ENCODE data around the gene RFNG.

Gene RFNG

DNA sequence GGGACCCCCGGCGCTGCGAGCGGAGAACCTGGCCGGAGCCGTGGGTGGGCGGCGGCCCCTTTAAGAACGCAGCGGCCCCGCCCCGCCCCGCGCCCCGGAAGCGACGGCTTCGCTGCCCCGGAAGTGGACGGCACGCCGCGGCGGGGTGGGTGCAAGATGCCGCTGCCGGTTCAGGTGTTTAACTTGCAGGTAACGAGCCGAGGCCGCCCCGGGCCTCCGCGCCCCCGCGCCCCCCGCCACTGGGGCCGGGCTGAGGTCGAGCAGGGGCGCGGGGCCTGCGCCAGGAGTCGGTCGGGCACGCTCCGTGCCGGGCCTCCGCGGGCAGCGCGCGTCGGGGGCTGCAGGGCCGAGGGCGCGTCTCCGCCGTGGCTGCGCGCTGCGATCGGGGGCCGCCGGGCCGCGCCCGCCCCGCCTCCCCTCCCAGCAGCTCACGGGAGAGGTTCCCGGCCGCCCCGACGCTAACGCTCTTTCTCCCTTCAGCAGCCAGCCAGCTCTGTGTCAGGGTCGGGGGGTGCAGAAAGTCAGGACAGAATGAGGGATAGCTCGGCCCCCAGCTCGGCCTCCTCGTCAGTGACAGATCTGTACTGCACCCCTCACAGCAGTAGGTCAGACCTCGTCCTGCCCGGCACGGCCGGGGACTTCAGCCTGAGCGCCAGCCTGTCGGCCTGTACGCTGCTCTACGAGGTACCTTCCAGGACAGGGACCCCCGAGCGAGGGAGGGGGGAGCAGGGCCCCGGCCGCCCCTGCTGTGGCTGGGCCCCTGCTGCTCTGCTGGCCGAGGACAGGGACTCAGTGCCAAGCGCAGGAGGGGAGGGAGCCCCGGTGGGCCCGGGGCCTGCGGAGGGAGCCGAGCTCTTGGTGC is at the start of gene RFNG, which contains the start of gene GPS1:
Gene RFNG (minus strand): TSS at position 36 of the 862 bp plus-strand sequence. CDS start 45 bp downstream, outside the sequence.
Gene GPS1 (plus strand): TSS at position 123 of the 862 bp plus-strand sequence. CDS start 34 bp downstream, at position 157.
- peak within 1 kb of the TSS; percentile 90 for H3K27ac Mint-ChIP-seq
- peaks cover 11% of the 10 kb centered on the region for H3K36me3 Mint-ChIP-seq
- DNase-seq, result peak; percentile 90
- H3K9me3 Mint-ChIP-seq, result no peaks in the 10 kb centered on the region
- peak within 1 kb of the TSS; percentile 86 for H3K4me3 Mint-ChIP-seq
- peaks cover 21% of the 10 kb centered on the region for H3K4me1 Mint-ChIP-seq
- H3K27me3 Mint-ChIP-seq, result no peaks in the 10 kb centered on the region
- CTCF ChIA-PET, result no interaction called here

DNA sequence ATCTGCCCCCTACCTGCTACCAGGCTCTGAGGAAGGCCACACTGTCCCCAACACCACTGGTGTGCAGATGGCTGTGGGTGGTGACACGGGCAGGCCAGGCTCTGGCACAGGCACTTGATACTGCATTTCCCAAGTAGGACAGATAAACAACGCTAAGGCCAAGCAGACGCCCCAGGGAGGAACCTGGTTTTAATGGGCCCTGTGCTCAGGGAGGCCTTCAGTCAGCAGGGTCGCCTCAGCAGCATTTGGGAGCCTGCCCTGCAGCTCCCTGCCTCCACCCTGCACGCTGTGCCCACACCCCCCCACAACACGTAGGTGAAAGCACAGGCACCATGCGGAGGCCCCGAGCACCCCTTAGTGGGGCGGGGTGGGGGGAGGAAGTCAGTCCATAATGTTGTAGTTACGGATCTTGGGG is 49.7 kb upstream of the RFNG start:
- H3K36me3 Mint-ChIP-seq, result peaks cover 6% of the 10 kb centered on the region
- peaks cover 28% of the 10 kb centered on the region for H3K4me1 Mint-ChIP-seq
- H3K9me3 Mint-ChIP-seq, result no peaks in the 10 kb centered on the region
- DNase-seq, result no peak
- H3K27me3 Mint-ChIP-seq, result no peaks in the 10 kb centered on the region
- peak overlapping the region; percentile 43 for H3K4me3 Mint-ChIP-seq
- no peak overlapping the region for H3K27ac Mint-ChIP-seq
- CTCF ChIA-PET, result no interaction called here

- Mint-ChIP-seq H3K36me3 (peaks cover 9% of the 10 kb centered on the region), H3K9me3 (no peaks in the 10 kb centered on the region), H3K4me1 (peaks cover 26% of the 10 kb centered on the region), H3K27ac (peak overlapping the region; percentile 86), H3K27me3 (no peaks in the 10 kb centered on the region), H3K4me3 (peak overlapping the region; percentile 80)
- CTCF ChIA-PET, result no interaction called here
- no peak for DNase-seq
These were observed 49.1 kb upstream of the RFNG start for GRCh38 chr17:82100502-82101298.

DNA sequence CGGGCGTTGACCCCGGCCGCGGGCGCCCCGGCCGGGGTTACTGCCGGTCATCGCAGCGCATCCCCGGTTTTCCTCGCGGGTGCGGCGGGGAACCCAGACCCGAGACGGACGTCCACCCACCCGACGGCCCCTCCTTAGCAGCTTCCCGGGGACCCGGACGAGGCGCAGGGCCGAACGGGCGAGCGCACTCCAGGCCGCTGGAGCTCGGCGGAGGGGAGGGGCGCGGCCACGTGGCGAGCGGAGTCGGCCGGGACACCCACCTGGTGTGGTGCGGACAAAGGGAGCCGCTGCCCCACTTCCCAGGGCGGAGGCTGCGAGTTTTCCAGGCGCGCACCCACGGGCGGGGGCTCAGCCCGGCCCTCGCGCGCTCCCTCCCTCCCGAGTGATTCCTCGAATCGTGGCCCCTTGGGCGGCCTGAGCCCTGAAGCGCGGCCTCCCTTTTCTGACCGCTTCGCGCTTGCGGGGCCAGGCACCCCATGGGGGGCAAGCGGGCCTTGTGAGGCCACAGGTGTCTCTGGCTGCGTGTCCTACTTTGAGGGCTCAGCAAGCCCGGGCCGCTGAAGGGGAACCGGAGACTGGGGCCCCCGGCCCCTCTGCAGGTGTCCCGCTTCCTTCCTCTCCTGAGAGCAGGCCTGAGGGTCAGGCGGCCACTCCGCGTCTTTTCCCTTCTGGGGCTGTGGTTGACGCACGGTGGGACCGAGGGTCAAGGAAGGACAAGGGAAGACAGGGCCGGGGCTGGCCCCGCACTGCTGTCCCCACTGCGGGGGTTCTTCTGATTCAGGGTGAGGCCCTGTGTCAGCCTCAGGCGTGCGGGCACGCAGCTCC is 47.5 kb upstream of the RFNG start:
- no peak for DNase-seq
- Mint-ChIP-seq H3K36me3 (peaks cover 11% of the 10 kb centered on the region), H3K4me3 (peak overlapping the region; percentile 80), H3K4me1 (peaks cover 19% of the 10 kb centered on the region), H3K9me3 (no peaks in the 10 kb centered on the region), H3K27me3 (no peaks in the 10 kb centered on the region), H3K27ac (peak overlapping the region; percentile 86)
- CTCF ChIA-PET, result no interaction called here

DNA sequence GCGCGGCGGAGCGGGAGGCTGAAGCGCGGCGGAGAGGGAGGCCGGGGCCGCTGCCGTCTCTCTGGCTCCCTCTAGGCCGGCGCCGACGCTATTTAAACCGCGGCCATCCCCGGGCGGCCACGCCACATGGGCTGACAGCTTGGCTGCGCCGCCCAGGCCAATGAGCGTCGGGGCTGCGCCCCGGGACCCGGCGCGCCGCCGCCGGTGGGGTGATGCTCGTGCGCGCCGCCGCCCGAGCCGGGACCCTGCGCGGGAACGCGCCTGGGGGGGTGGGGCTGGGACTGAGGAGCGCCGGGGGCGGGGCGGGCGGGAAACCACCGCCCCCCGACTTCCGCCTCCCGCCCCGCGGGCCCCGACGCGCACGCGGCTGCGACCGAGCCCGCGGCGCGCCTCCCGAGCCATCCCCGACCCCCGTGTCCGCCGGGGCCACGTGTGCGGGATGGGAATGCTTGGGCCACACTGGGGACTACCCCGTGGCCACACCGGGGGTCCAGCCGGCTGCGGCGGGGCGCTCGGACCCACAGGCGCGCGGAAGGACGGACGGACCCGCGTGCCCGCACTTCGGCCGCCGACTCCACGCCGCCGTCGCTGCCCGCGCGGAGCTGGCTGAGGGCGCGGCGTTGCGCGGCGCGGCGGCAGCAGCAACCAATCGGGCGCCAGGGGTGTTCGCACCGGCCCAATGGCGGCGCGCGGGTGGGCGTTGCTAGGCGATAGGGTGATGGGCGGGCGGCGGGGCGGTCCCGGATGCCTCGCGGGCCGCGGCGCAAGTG is 46.7 kb upstream of the RFNG start, which contains the start of gene FASN:
Gene FASN (minus strand): TSS at position 68 of the 770 bp plus-strand sequence. CDS start 1,791 bp downstream, outside the sequence.
- CTCF ChIA-PET, result no interaction called here
- H3K27me3 Mint-ChIP-seq, result no peaks in the 10 kb centered on the region
- peak within 1 kb of the TSS; percentile 75 for H3K27ac Mint-ChIP-seq
- H3K4me3 Mint-ChIP-seq, result peak within 1 kb of the TSS; percentile 74
- H3K4me1 Mint-ChIP-seq, result peaks cover 18% of the 10 kb centered on the region
- peaks cover 11% of the 10 kb centered on the region for H3K36me3 Mint-ChIP-seq
- peak; percentile 94 for DNase-seq
- H3K9me3 Mint-ChIP-seq, result no peaks in the 10 kb centered on the region

DNA sequence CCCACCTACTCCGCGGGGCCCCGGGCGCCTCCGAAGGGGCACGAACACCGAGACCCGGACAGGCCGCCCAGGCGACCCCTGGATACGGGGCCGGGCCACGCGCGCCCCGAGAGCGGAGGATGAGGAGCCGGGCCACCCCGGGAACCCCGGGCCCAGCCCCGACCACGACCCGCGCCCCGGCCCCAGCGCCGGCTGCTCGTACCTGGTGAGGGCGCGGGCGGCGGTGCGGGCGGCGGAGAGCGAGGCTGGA is 46.2 kb upstream of the RFNG start:
- DNase-seq, result no peak
- H3K36me3 Mint-ChIP-seq, result peaks cover 13% of the 10 kb centered on the region
- H3K4me1 Mint-ChIP-seq, result peaks cover 20% of the 10 kb centered on the region
- CTCF ChIA-PET, result no interaction called here
- no peaks in the 10 kb centered on the region for H3K9me3 Mint-ChIP-seq
- H3K4me3 Mint-ChIP-seq, result peak overlapping the region; percentile 74
- peak overlapping the region; percentile 75 for H3K27ac Mint-ChIP-seq
- no peaks in the 10 kb centered on the region for H3K27me3 Mint-ChIP-seq

GRCh38 chr17:82097184-82097918 is 45.7 kb upstream of the RFNG start:
- peak; percentile 52 for DNase-seq
- peaks cover 19% of the 10 kb centered on the region for H3K4me1 Mint-ChIP-seq

DNA sequence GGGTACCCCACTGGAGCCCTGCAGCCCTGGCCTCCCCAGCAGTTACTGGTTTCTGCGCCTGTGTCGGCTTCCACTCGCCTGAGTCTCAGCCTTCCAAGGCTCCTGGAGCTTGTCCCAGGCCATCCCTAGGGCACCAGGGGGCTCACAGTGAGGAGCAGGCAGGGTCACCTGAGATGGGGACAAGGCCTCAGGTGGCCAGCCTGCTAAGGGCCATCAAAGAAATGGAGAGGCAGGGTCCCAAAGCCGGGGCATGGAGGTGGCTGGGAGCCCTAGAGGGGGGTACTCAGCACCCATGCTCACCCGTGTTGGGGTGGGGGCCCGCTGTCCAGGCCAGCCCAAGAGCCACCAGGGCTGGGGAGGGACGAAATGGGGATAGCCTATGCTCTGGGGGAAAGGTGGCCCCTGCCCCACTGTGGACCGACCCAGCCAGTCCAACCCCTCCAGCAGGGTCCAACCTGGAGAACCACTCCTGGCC is 45.1 kb upstream of the RFNG start:
- peaks cover 14% of the 10 kb centered on the region for H3K36me3 Mint-ChIP-seq
- CTCF ChIA-PET, result interaction anchor here (0.9 to 1.6 kb wide), 2 partner anchors 9 to 57 kb away, joined by 3 to 5 read pairs; no protein-coding TSS in a partner anchor
- peak overlapping the region; percentile 72 for H3K4me3 Mint-ChIP-seq
- no peaks in the 10 kb centered on the region for H3K9me3 Mint-ChIP-seq
- no peak for DNase-seq
- H3K27me3 Mint-ChIP-seq, result no peaks in the 10 kb centered on the region
- H3K4me1 Mint-ChIP-seq, result peaks cover 17% of the 10 kb centered on the region
- peak overlapping the region; percentile 55 for H3K27ac Mint-ChIP-seq

More at GRCh38 chr17:82097184-82097918, 45.7 kb upstream of the RFNG start:
- CTCF ChIA-PET, result no interaction called here
- Mint-ChIP-seq H3K36me3 (peaks cover 13% of the 10 kb centered on the region), H3K4me3 (peak overlapping the region; percentile 74), H3K9me3 (no peaks in the 10 kb centered on the region), H3K27ac (peak overlapping the region; percentile 55), H3K27me3 (no peaks in the 10 kb centered on the region)

GRCh38 chr17:82095777-82096708 is 44.4 kb upstream of the RFNG start:
- peak overlapping the region; percentile 72 for H3K4me3 Mint-ChIP-seq
- peak overlapping the region; percentile 19 for H3K27ac Mint-ChIP-seq
- H3K9me3 Mint-ChIP-seq, result no peaks in the 10 kb centered on the region
- CTCF ChIA-PET, result interaction anchor here (0.8 to 1.6 kb wide), 3 partner anchors 10 to 64 kb away, joined by 3 to 5 read pairs (median 3); partner anchors contain the start of gene RAC3
- peaks cover 13% of the 10 kb centered on the region for H3K36me3 Mint-ChIP-seq
- H3K27me3 Mint-ChIP-seq, result no peaks in the 10 kb centered on the region
- no peak for DNase-seq
- H3K4me1 Mint-ChIP-seq, result peaks cover 17% of the 10 kb centered on the region

DNA sequence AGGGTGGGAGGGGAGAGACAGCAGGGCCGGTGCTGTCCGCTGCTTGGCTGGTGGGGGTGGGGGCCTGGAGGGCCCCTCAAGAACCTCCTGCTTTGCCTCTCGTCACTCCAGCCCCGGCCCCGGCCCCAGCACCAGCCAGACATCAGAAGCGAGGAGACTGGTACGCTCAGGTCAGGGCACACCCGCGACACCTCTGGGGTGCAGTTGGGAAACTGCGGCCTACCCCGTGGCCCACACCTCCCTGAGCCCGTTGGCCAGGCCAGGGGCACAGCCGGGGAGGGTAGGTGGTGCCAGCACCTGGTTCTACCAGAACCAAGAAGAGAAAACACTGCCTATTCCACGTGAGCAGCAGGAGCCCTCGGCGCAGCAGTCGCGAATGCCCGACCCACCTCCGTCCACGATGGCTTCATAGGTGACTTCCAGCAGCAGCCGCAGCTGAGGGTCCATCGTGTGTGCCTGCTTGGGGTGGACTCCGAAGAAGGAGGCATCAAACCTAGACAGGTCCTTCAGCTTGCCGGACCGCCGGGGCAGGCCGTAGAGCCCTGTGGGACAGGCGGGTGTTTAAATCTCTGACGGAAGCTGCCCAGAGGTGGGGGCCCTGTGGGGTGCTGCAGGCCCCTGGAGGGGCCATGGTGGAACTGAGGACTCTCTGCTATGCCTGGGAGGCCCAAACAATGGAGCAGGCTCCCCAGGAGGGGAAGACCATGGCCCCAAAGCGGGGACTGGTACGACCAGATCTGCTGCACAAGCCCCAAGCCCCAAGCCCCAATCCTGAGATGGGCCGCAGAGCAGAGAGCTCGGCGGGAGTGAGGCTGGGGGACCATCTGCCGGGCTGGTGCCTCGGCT is 43.5 kb upstream of the RFNG start:
- Mint-ChIP-seq H3K27me3 (no peaks in the 10 kb centered on the region), H3K4me1 (peaks cover 17% of the 10 kb centered on the region), H3K27ac (peak overlapping the region; percentile 49), H3K9me3 (no peaks in the 10 kb centered on the region), H3K36me3 (peaks cover 15% of the 10 kb centered on the region), H3K4me3 (peak overlapping the region; percentile 60)
- no peak for DNase-seq
- CTCF ChIA-PET, result interaction anchor here (1.6 kb wide), 1 partner anchor 11 kb away, joined by 5 read pairs; no protein-coding TSS in a partner anchor

DNA sequence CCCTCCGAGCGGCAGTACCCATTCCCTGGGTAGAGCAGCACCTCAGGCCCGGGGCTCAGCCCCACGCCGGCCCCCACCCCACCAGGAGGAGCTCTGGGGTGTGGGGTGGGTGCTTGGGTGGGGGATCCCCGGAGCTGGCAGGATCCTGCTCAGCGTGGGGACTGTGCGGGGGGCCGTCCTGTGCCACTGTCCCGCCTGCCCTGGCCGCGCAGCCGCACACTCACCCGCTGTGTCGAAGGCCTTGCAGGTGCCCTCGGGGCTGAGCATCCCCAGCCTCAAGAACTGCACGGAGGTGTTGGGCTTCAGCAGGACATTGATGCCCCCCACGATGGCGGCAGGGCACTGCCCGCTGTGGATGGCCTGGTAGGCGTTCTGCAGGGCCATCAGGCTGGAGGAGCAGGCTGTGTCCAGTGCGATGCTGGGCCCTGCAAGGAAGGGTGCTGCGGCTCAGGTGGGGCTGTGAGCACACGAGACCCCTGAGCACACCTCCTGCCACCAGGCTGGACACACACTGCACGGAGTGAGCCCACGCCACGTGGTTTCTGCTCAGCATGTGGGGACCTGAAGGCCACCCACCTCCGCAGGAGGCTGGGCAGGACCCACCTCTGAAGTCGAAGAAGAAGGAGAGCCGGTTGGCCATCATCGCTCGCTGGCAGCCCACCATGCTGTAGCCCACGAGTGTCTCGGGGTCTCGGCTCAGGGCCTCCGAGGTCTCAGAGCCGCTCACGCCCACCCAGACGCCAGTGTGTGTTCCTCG is 41.6 kb upstream of the RFNG start:
- CTCF ChIA-PET, result no interaction called here
- Mint-ChIP-seq H3K9me3 (no peaks in the 10 kb centered on the region), H3K4me1 (peaks cover 13% of the 10 kb centered on the region), H3K27me3 (no peaks in the 10 kb centered on the region), H3K27ac (no peak overlapping the region), H3K4me3 (no peak overlapping the region), H3K36me3 (peaks cover 18% of the 10 kb centered on the region)
- no peak for DNase-seq

Data from activated naive CD4-positive, alpha-beta T cell treated with anti-CD3 and anti-CD28 coated beads, Interleukin-2, amount 10 ng/mL, durations not matched to agents 7 days and 5 days (primary cell).